HCT116 (cell line): Measurements from ENCODE around the gene CABLES1. TPM values are rescaled to one million over a fixed set of nuclear protein-coding genes. Genes with fewer than 3 reads are reported as not detected.

ENCODE experiments used
- ATAC-seq: fragments of 200-7000 bp; cut with Tn5 transposase; 2 replicates; pipeline ENCODE4 v1.9.1; 2020; ENCODE audit warnings: mild to moderate bottlenecking, moderate library complexity
- BruUV-seq: library from RNA; stranded (reverse); fragments of 400-500 nt; replicated peaks from 2 replicates; lab custom pipeline; 2021; lab: Mats Ljungman, UMichigan
- CTCF ChIA-PET: fragments of 300-600 bp; sonication (Branson Sonifier 250); formaldehyde crosslinking; loops from one replicate; lab custom pipeline; 2021; ENCODE audit warnings: antibody characterized with exemption; lab: Charles Lee
- POLR2A ChIA-PET: fragments of 300-600, 350-600 bp; sonication (Branson Sonifier 250); formaldehyde crosslinking; loops from one replicate; lab custom pipeline; 2021; ENCODE audit warnings: antibody characterized with exemption; lab: Charles Lee
- RAD21 ChIA-PET, 2 experiments: fragments of 300-600 bp; sonication (Branson Sonifier 250); formaldehyde crosslinking; loops; one replicate each; lab custom pipeline; 2023; ENCODE audit warnings: low total read pairs in 2 of 2; ENCODE audit not compliant: uncharacterized antibody in 2 of 2, unreplicated experiment in 2 of 2, low non-redundant PET in 1 of 2; lab: Charles Lee
- DNase-seq: peaks from one replicate; pipeline ENCODE4 v3.0.0-alpha.2; 2010; ENCODE audit warnings: low read depth, low spot score
- H2AFZ ChIP-seq: fragments of 200-600 bp; shearing (Covaris generic), sonication (generic); 2 replicates; pipeline ENCODE4 v1.6.1; 2017; ENCODE audit warnings: low read depth, mixed run types, mixed read lengths, antibody characterized with exemption, low read length; ENCODE audit not compliant: poor library complexity, severe bottlenecking
- H3K27ac ChIP-seq: 2 replicates; pipeline ENCODE4 v1.5.1; 2012; ENCODE audit warnings: low read depth, low read length
- H3K27me3 ChIP-seq: fragments of 200-600 bp; sonication (generic); 2 replicates; pipeline ENCODE4 v1.6.1; 2016; ENCODE audit warnings: mixed run types, low read length, mixed read lengths; ENCODE audit not compliant: insufficient read depth
- H3K36me3 ChIP-seq, 2 experiments: fragments of 200-500 bp in 1 of 2; fragments of 200-600 bp in 1 of 2; sonication (Bioruptor generic) in 1 of 2; sonication (generic) in 1 of 2; 2 replicates each; pipeline versions ENCODE4 v1.5.1 to v1.6.1; 2014 to 2016; ENCODE audit warnings: low read length in 2 of 2, inconsistent platforms in 1 of 2, mixed read lengths in 1 of 2, mixed run types in 1 of 2; ENCODE audit not compliant: insufficient read depth in 2 of 2, control insufficient read depth in 1 of 2
- H3K4me1 ChIP-seq, 2 experiments: fragments of 200-600 bp in 1 of 2; sonication (generic) in 1 of 2; 2 replicates each; pipeline versions ENCODE4 v1.5.1 to v1.6.1; 2012 to 2017; ENCODE audit warnings: low read length in 2 of 2, inconsistent platforms in 1 of 2, mild to moderate bottlenecking in 1 of 2, mixed read lengths in 1 of 2, mixed run types in 1 of 2, moderate library complexity in 1 of 2; ENCODE audit not compliant: insufficient read depth in 2 of 2, control insufficient read depth in 1 of 2
- H3K4me2 ChIP-seq: fragments of 200-600 bp; sonication (generic); 2 replicates; pipeline ENCODE4 v1.6.1; 2017; ENCODE audit warnings: mixed run types, low read length, mixed read lengths
- H3K4me3 ChIP-seq, 2 experiments: fragments of 200-600 bp in 1 of 2; sonication (generic) in 1 of 2; replicated peaks in 1 of 2; 2 replicates each; pipeline ENCODE4 v1.5.1; 2011 to 2016; ENCODE audit warnings: low read length in 2 of 2, control low read depth in 1 of 2, low read depth in 1 of 2, mild to moderate bottlenecking in 1 of 2, mixed read lengths in 1 of 2, mixed run types in 1 of 2
- H3K79me2 ChIP-seq: fragments of 200-600 bp; sonication (generic); 2 replicates; pipeline ENCODE4 v1.6.1; 2017; ENCODE audit warnings: mild to moderate bottlenecking, mixed run types, low read length, moderate library complexity, mixed read lengths; ENCODE audit not compliant: insufficient read depth
- H3K9ac ChIP-seq: fragments of 200-600 bp; sonication (generic); 2 replicates; pipeline ENCODE4 v1.6.1; 2016; ENCODE audit warnings: low read length, mixed read lengths
- H3K9me2 ChIP-seq: fragments of 200-600 bp; sonication (generic), shearing (Covaris generic); 2 replicates; pipeline ENCODE4 v1.6.1; 2017; ENCODE audit warnings: mixed run types, mild to moderate bottlenecking, moderate library complexity; ENCODE audit not compliant: insufficient read depth
- H3K9me3 ChIP-seq, 2 experiments: fragments of 200-500 bp in 1 of 2; fragments of 200-600 bp in 1 of 2; sonication (Bioruptor generic) in 1 of 2; sonication (generic) in 1 of 2; 2 replicates each; pipeline ENCODE4 v1.6.1; 2014 to 2017; ENCODE audit warnings: low read length in 2 of 2, mixed read lengths in 2 of 2, inconsistent platforms in 1 of 2, low read depth in 1 of 2, mild to moderate bottlenecking in 1 of 2, mixed run types in 1 of 2, moderate library complexity in 1 of 2; ENCODE audit not compliant: control insufficient read depth in 1 of 2, insufficient read depth in 1 of 2
- H4K20me1 ChIP-seq: fragments of 200-600 bp; sonication (generic), shearing (Covaris generic); 2 replicates; pipeline ENCODE4 v1.6.1; 2017; ENCODE audit warnings: mixed run types, mild to moderate bottlenecking, moderate library complexity; ENCODE audit not compliant: insufficient read depth
- CBX3 ChIP-seq: IDR thresholded peaks from 2 replicates; pipeline ENCODE4 v1.6.1; 2012; ENCODE audit warnings: low read depth
- CEBPB ChIP-seq: IDR thresholded peaks from 2 replicates; pipeline ENCODE4 v1.6.1; 2012; ENCODE audit warnings: low read depth
- ELF1 ChIP-seq: IDR thresholded peaks from 2 replicates; pipeline ENCODE4 v1.6.1; 2012; ENCODE audit warnings: low read depth, borderline replicate concordance
- EZH2 ChIP-seq: fragments of 200-600 bp; sonication (generic); IDR thresholded peaks from 2 replicates; pipeline ENCODE4 v1.6.1; 2017; ENCODE audit warnings: antibody characterized with exemption, mixed run types
- FOSL1 ChIP-seq: IDR thresholded peaks from 2 replicates; pipeline ENCODE4 v1.6.1; 2012; ENCODE audit warnings: low read depth
- JUND ChIP-seq: IDR thresholded peaks from 2 replicates; pipeline ENCODE4 v1.6.1; 2012
- POLR2A ChIP-seq: IDR thresholded peaks from 2 replicates; pipeline ENCODE4 v1.7.0; 2011; ENCODE audit warnings: borderline replicate concordance; ENCODE audit not compliant: insufficient read depth, insufficient read length; ENCODE audit errors: extremely low read depth
- POLR2AphosphoS5 ChIP-seq: IDR thresholded peaks from 2 replicates; pipeline ENCODE4 v1.6.1; 2011; ENCODE audit warnings: mild to moderate bottlenecking, low read depth, low read length, moderate library complexity
- SIN3A ChIP-seq: IDR thresholded peaks from 2 replicates; pipeline ENCODE4 v1.6.1; 2012; ENCODE audit warnings: low read depth
- TCF7L2 ChIP-seq: IDR thresholded peaks from 2 replicates; pipeline ENCODE4 v1.7.0; 2011; ENCODE audit warnings: borderline replicate concordance, inconsistent platforms; ENCODE audit not compliant: insufficient read depth, insufficient read length; ENCODE audit errors: extremely low read depth
- ZFX ChIP-seq: fragments of 450-650 bp; IDR thresholded peaks from 2 replicates; pipeline ENCODE4 v1.6.1; 2017
- ZNF274 ChIP-seq: fragments of 200-500 bp; sonication (Bioruptor generic); IDR thresholded peaks from 2 replicates; pipeline ENCODE4 v1.6.1; 2014; ENCODE audit warnings: mild to moderate bottlenecking, low read depth, low read length, inconsistent platforms
- intact Hi-C: fragments of 100-400 bp; cut with micrococcal nuclease; formaldehyde crosslinking; loops from 2 replicates; pipeline ENCODE4 v1.10.0; 2022
- total RNA-seq: library from RNA; stranded (reverse); gene quantifications from one replicate; pipeline ENCODE4 v1.2.1, GENCODE V29; 2021; ENCODE audit not compliant: unreplicated experiment
- TF ChIP-seq, protein P1 (sequence below): IDR thresholded peaks from 2 replicates; pipeline ENCODE4 v1.6.1; 2012; ENCODE audit warnings: low read depth
- TF ChIP-seq, protein P2 (sequence below): IDR thresholded peaks from 2 replicates; pipeline ENCODE4 v1.6.1; 2012
- TF ChIP-seq, protein P3 (sequence below), 3 experiments: fragments of 200-600 bp in 1 of 3; sonication (generic) in 1 of 3; IDR thresholded peaks in 2 of 3; conservative IDR thresholded peaks in 1 of 3; 2 replicates each; pipeline ENCODE4 v1.5.1; 2012 to 2017; ENCODE audit warnings: low read depth in 2 of 3, low read length in 2 of 3, antibody characterized with exemption in 1 of 3, borderline replicate concordance in 1 of 3, control low read depth in 1 of 3, mild to moderate bottlenecking in 1 of 3, mixed read lengths in 1 of 3, mixed run types in 1 of 3, moderate library complexity in 1 of 3; ENCODE audit not compliant: insufficient read depth in 1 of 3
- TF ChIP-seq, protein P4 (sequence below): IDR thresholded peaks from 2 replicates; pipeline ENCODE4 v1.6.1; 2012

Gene CABLES1
- total RNA-seq, 1 experiment from 2014 or later = 7.7 TPM

DNA sequence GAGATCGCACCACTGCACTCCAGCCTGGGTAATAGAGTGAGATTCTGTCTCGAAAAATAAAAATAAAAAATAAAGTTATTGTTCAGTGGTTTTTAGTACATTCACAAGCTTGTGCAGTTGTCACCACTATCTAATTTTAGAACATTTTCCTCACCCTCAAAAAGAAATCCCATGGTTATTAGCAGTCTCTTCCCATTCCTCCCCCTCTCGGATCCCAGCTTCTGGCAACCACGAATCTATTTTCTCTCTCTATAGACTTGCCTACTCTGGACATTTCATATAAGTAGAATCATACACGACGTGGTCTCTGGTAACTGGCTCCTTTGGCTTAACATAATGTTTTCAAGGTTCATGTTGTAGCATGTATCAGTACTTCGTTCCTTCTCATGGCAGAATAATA lies 38.6 kb downstream of the CABLES1 start (continued):
- TF ChIP-seq, protein P1, sequence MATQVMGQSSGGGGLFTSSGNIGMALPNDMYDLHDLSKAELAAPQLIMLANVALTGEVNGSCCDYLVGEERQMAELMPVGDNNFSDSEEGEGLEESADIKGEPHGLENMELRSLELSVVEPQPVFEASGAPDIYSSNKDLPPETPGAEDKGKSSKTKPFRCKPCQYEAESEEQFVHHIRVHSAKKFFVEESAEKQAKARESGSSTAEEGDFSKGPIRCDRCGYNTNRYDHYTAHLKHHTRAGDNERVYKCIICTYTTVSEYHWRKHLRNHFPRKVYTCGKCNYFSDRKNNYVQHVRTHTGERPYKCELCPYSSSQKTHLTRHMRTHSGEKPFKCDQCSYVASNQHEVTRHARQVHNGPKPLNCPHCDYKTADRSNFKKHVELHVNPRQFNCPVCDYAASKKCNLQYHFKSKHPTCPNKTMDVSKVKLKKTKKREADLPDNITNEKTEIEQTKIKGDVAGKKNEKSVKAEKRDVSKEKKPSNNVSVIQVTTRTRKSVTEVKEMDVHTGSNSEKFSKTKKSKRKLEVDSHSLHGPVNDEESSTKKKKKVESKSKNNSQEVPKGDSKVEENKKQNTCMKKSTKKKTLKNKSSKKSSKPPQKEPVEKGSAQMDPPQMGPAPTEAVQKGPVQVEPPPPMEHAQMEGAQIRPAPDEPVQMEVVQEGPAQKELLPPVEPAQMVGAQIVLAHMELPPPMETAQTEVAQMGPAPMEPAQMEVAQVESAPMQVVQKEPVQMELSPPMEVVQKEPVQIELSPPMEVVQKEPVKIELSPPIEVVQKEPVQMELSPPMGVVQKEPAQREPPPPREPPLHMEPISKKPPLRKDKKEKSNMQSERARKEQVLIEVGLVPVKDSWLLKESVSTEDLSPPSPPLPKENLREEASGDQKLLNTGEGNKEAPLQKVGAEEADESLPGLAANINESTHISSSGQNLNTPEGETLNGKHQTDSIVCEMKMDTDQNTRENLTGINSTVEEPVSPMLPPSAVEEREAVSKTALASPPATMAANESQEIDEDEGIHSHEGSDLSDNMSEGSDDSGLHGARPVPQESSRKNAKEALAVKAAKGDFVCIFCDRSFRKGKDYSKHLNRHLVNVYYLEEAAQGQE = no peak

DNA sequence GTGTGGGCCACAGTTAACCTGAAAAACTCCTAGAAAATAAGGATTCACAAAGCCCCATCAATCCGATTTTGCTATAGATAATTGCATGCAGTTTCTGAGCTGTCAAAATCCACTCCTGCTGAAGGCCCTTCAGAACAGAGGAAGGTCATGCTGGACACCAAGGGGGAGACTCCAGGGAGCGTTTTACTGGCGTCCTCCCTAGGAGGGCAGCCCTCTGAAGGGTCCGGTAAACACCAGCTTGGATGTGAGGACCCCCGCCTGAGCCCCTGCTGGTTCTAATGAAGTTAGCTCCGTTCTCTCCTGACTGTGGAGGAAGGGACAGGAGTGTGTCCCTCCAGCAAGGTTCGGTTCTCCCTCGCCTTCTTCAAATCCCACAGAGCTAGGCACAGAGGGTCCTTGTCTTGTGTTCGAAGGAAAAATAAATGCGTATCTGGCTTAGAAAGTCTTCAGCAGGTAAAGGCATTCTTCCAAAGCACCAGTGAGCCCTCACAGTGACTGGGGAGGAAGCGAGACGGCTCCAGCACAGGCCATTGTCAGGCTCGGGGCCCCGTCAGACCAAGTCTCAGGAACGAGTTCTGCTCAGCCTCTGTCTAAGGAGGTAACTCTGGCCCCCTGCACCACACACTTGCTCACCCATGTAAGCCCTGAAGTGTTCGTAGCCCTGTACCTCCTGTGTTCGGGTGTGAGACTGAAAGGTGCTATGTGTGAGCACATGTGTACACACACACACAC lies 41.6 kb downstream of the CABLES1 start:
- H3K4me2 ChIP-seq = no peak overlapping the region
- no peak overlapping the region for H3K27ac ChIP-seq
- no TSS peak for BruUV-seq
- no peaks in the 10 kb centered on the region for H3K36me3 ChIP-seq
- H3K9ac ChIP-seq = no peak overlapping the region
- RAD21 ChIA-PET = no interaction called here
- no peaks in the 10 kb centered on the region for H3K27me3 ChIP-seq
- H3K9me2 ChIP-seq = no peaks in the 10 kb centered on the region
- H4K20me1 ChIP-seq = no peaks in the 10 kb centered on the region
- CTCF ChIA-PET = no interaction called here
- H3K4me3 ChIP-seq = no peak overlapping the region
- ATAC-seq (no peak), DNase-seq (no peak)
- H3K9me3 ChIP-seq = no peaks in the 10 kb centered on the region
- intact Hi-C loops = no loop called here
- H2AFZ ChIP-seq = no peak overlapping the region
- POLR2A ChIA-PET = no interaction called here
- no peaks in the 10 kb centered on the region for H3K4me1 ChIP-seq
- H3K79me2 ChIP-seq = no peaks in the 10 kb centered on the region
- TF ChIP-seq POLR2A (no peak), ZFX (no peak), ZNF274 (no peak), SIN3A (no peak), TCF7L2 (no peak), POLR2AphosphoS5 (no peak), FOSL1 (no peak), CBX3 (no peak), CEBPB (no peak), JUND (no peak), ELF1 (no peak), EZH2 (no peak)
- TF ChIP-seq, protein P1 = no peak
- TF ChIP-seq, protein P2, sequence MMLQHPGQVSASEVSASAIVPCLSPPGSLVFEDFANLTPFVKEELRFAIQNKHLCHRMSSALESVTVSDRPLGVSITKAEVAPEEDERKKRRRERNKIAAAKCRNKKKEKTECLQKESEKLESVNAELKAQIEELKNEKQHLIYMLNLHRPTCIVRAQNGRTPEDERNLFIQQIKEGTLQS = no peak
- TF ChIP-seq, protein P3, sequence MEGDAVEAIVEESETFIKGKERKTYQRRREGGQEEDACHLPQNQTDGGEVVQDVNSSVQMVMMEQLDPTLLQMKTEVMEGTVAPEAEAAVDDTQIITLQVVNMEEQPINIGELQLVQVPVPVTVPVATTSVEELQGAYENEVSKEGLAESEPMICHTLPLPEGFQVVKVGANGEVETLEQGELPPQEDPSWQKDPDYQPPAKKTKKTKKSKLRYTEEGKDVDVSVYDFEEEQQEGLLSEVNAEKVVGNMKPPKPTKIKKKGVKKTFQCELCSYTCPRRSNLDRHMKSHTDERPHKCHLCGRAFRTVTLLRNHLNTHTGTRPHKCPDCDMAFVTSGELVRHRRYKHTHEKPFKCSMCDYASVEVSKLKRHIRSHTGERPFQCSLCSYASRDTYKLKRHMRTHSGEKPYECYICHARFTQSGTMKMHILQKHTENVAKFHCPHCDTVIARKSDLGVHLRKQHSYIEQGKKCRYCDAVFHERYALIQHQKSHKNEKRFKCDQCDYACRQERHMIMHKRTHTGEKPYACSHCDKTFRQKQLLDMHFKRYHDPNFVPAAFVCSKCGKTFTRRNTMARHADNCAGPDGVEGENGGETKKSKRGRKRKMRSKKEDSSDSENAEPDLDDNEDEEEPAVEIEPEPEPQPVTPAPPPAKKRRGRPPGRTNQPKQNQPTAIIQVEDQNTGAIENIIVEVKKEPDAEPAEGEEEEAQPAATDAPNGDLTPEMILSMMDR (IDR thresholded peaks at IDR 0.05 in 2 of 3, conservative IDR thresholded peaks at IDR 0.05 in 1 of 3; ENCODE audit: borderline replicate concordance in 1 of 3, insufficient read depth in 1 of 3, low read depth in 2 of 3, low read length in 2 of 3) = no peak
- TF ChIP-seq, protein P4, sequence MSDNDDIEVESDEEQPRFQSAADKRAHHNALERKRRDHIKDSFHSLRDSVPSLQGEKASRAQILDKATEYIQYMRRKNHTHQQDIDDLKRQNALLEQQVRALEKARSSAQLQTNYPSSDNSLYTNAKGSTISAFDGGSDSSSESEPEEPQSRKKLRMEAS = no peak
